Measurements from ENCODE around the gene FBXL16. TPM values are rescaled to one million over a fixed set of nuclear protein-coding genes. Genes with fewer than 3 reads are reported as not detected.

Gene FBXL16
- total RNA-seq, 2 donors from 2014 or later: 1.0 to 2.3 TPM

DNA sequence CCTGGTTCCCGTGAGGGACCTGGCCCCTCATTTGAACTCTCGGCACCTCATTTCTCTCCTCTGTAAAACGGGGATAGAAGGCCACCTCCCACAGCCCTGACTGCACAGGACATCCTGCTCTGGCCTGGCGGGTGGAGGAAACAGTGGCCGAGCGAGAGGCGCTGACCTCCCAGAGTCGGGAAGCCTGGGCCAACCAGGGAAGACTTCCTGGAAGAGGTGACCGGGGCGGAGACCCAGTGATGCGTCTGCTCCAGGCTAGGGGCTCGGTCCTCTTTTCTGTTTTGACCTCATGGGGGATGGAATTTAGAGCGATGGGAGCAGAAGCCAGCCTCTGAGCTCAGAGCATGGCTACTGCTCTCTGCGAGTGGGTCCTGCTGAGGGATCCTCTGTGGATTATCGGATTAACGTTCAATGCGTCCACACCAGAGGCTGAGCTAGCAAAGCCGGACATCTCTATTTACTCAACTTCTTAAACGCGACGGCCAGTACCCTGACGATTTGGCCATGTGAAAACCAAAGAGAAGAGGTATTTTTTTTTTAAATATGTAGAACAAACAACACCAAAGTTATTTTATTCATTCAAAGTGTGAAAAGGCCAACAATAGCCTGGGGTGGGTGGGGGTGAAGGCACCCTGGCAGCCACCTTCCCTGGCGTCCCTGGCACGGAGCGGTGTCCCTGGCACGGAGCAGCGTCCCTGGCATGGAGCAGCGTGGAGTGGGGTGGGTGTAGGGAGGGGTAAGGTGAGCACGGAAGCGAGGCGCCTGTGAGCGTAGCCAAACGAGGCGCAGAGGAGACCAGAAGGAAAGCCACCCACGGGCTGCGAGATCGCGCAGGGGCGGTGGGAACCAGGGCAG is 45.8 kb upstream of the FBXL16 start:
- ATAC-seq (peak; percentile 52), DNase-seq (peak in 2 of 4 donors; percentile 28 to 47)
- intact Hi-C loops (cut with DNase I): no loop called here
- H3K27ac ChIP-seq: no peak overlapping the region
- peaks cover 6% of the 10 kb centered on the region for H3K4me1 ChIP-seq
- H3K4me3 ChIP-seq: no peak overlapping the region
- H3K27me3 ChIP-seq: no peaks in the 10 kb centered on the region
- H3K36me3 ChIP-seq (replicated peaks in 1 of 2; ENCODE audit: insufficient read depth in 1 of 2, low read depth in 2 of 2): no peaks in the 10 kb centered on the region
- WGBS, 2 donors: 25 to 31% methylated on average over 28 to 38 of the region's 39 CpGs
- no peaks in the 10 kb centered on the region for H3K9me3 ChIP-seq
- TF ChIP-seq POLR2A (IDR thresholded peaks at IDR 0.05): no peak
- TF ChIP-seq, protein P1, sequence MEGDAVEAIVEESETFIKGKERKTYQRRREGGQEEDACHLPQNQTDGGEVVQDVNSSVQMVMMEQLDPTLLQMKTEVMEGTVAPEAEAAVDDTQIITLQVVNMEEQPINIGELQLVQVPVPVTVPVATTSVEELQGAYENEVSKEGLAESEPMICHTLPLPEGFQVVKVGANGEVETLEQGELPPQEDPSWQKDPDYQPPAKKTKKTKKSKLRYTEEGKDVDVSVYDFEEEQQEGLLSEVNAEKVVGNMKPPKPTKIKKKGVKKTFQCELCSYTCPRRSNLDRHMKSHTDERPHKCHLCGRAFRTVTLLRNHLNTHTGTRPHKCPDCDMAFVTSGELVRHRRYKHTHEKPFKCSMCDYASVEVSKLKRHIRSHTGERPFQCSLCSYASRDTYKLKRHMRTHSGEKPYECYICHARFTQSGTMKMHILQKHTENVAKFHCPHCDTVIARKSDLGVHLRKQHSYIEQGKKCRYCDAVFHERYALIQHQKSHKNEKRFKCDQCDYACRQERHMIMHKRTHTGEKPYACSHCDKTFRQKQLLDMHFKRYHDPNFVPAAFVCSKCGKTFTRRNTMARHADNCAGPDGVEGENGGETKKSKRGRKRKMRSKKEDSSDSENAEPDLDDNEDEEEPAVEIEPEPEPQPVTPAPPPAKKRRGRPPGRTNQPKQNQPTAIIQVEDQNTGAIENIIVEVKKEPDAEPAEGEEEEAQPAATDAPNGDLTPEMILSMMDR (IDR thresholded peaks at IDR 0.05): no peak

DNA sequence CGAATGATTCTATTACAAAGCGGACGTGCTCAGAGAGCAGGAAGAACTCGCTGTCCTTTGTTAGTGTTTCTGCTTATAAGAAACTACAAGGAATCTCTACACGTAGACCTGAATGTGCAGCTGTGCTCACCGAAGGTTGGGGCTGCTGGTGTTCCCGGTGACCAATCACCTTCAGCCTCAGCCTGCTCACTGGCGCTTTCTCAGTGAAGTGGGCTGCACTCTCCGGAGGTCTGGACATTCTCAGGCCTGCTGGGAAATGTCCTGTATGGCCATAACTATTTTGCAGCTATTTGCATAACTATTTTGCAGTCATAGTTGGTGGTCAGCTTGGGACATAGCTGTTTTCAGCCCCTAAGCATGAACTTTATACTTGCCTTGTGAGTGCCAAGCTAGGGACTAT is 44.9 kb upstream of the FBXL16 start:
- no peak for TF ChIP-seq POLR2A (IDR thresholded peaks at IDR 0.05)
- TF ChIP-seq, protein P1 (IDR thresholded peaks at IDR 0.05): no peak
- no peaks in the 10 kb centered on the region for H3K36me3 ChIP-seq (replicated peaks in 1 of 2; ENCODE audit: insufficient read depth in 1 of 2, low read depth in 2 of 2)
- ATAC-seq (no peak), DNase-seq (no peak)
- no peaks in the 10 kb centered on the region for H3K9me3 ChIP-seq
- intact Hi-C loops (cut with DNase I): no loop called here
- H3K27ac ChIP-seq: no peak overlapping the region
- no peaks in the 10 kb centered on the region for H3K27me3 ChIP-seq
- peaks cover 6% of the 10 kb centered on the region for H3K4me1 ChIP-seq
- no peak overlapping the region for H3K4me3 ChIP-seq
- 47 to 58% methylated on average over 8 to 9 of the region's 9 CpGs for WGBS, 2 donors

DNA sequence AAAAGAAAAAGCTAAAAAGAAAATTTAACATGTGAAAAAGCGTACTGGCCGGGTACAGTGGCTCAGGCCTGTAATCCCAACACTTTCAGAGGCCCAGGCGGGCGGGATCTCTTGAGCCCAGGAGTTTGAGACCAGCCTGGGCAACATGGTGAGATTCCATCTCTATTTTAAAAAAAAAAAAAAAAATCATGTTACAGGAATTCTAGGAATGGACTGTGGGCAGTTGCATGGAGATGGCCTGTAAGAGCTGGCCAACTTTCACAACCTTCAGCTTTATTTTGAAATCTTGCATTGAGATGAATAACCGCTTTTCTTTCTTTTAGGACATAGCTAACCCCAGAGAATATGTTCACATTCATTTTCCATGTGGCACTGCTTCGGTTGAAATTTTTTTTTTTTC is 43.4 kb upstream of the FBXL16 start:
- intact Hi-C loops (cut with DNase I): no loop called here
- H3K4me1 ChIP-seq: peaks cover 6% of the 10 kb centered on the region
- no peak for TF ChIP-seq POLR2A (IDR thresholded peaks at IDR 0.05)
- TF ChIP-seq, protein P1 (IDR thresholded peaks at IDR 0.05): no peak
- H3K4me3 ChIP-seq: no peak overlapping the region
- ATAC-seq (no peak), DNase-seq (no peak)
- no peaks in the 10 kb centered on the region for H3K9me3 ChIP-seq
- 68 to 73% methylated on average over 6 of the region's 6 CpGs for WGBS, 2 donors
- H3K36me3 ChIP-seq (replicated peaks in 1 of 2; ENCODE audit: insufficient read depth in 1 of 2, low read depth in 2 of 2): no peaks in the 10 kb centered on the region
- no peak overlapping the region for H3K27ac ChIP-seq
- H3K27me3 ChIP-seq: no peaks in the 10 kb centered on the region

DNA sequence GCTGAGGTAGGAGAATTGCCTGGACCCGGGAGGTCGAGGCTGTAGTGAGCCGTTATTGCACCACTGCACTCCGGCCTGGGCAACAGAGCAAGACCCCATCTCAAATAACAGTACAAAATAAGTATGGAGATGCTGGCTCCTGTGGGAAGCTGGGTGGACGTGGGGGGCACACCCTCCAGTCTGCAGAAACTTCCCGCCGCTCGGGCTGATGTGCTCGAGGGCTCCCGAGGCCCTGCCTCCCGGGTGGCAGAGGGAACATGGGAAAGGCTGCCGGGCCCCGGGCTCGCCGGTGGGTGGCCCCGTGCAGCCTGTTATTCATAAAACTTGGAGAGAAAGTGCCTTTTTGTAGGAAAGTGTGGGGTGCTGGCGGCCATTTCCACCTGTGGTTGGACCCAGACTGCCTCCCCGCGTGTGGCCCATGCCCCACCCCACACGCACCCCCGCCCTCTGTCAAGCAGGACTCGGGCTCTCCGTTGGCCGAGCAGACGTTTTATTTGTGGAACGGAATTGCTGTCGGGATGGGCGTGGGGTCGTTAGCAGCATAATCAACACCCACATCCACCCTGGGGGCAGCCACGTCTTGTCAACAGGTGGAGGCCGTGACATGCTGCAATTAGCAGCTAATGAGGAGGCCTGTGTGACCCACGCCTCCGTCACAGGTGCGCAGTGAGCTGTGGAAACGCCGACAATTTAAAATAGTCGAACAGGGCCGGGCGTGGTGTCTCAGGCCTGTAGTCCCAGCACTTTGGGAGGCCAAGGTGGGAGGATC is 42.6 kb upstream of the FBXL16 start:
- TF ChIP-seq, protein P1 (IDR thresholded peaks at IDR 0.05): no peak
- TF ChIP-seq POLR2A (IDR thresholded peaks at IDR 0.05): no peak
- H3K27me3 ChIP-seq: no peaks in the 10 kb centered on the region
- DNase-seq (no peak), ATAC-seq (no peak)
- H3K27ac ChIP-seq: no peak overlapping the region
- H3K4me1 ChIP-seq: peaks cover 6% of the 10 kb centered on the region
- intact Hi-C loops (cut with DNase I): no loop called here
- H3K4me3 ChIP-seq: no peak overlapping the region
- 56 to 72% methylated on average over 10 to 39 of the region's 39 CpGs for WGBS, 2 donors
- H3K9me3 ChIP-seq: no peaks in the 10 kb centered on the region
- no peaks in the 10 kb centered on the region for H3K36me3 ChIP-seq (replicated peaks in 1 of 2; ENCODE audit: insufficient read depth in 1 of 2, low read depth in 2 of 2)

Measured in body of pancreas (tissue), 4 donors.